ENCODE data around the gene BCR. TPM values are rescaled to one million over a fixed set of nuclear protein-coding genes. Genes with fewer than 3 reads are reported as not detected.

The BCR gene
- total RNA-seq, 1 experiment from 2014 or later: 129 TPM

GRCh38 chr22:23210428-23211170 lies 30.3 kb downstream of the BCR start (continued):
- no peak for TF ChIP-seq ERG (CRISPR knock-in tag; IDR thresholded peaks at IDR 0.05)

GRCh38 chr22:23211622-23212021 lies 31.3 kb downstream of the BCR start:
- POLR2A ChIA-PET: no interaction called here

More at GRCh38 chr22:23211622-23212021, 31.3 kb downstream of the BCR start:
- CTCF ChIA-PET: interaction anchor here (0.6 to 1.6 kb wide), 3 partner anchors 31 to 63 kb away, joined by 3 to 5 read pairs (median 4); no protein-coding TSS in a partner anchor
- Mint-ChIP-seq H3K4me3 (no peak overlapping the region), H3K27me3 (ENCODE audit: low read depth) (no peaks in the 10 kb centered on the region), H3K4me1 (peaks cover 34% of the 10 kb centered on the region), H3K9me3 (no peaks in the 10 kb centered on the region), H3K27ac (peak overlapping the region; percentile 41; the same call in 1 of the 2 replicates), H3K36me3 (peaks cover 6% of the 10 kb centered on the region)
- TF ChIP-seq ZBTB43 (CRISPR knock-in tag; IDR thresholded peaks at IDR 0.05) (no peak), ZNF425 (CRISPR knock-in tag; conservative IDR thresholded peaks at IDR 0.05) (no peak), USF1 (CRISPR knock-in tag; IDR thresholded peaks at IDR 0.05) (no peak), MXD4 (CRISPR knock-in tag; IDR thresholded peaks at IDR 0.05; ENCODE audit: borderline replicate concordance) (no peak), RELA (CRISPR knock-in tag; IDR thresholded peaks at IDR 0.05; ENCODE audit: borderline replicate concordance) (no peak), GRHL2 (CRISPR knock-in tag; IDR thresholded peaks at IDR 0.05; ENCODE audit: insufficient replicate concordance, severe bottlenecking) (no peak), USF2 (CRISPR knock-in tag; IDR thresholded peaks at IDR 0.05) (no peak), AFF4 (CRISPR knock-in tag; IDR thresholded peaks at IDR 0.05; ENCODE audit: borderline replicate concordance) (no peak), EMX1 (CRISPR knock-in tag; IDR thresholded peaks at IDR 0.05) (no peak), IRF2 (CRISPR knock-in tag; IDR thresholded peaks at IDR 0.05; ENCODE audit: borderline replicate concordance, low read depth) (no peak), GTF2I (CRISPR knock-in tag; conservative IDR thresholded peaks at IDR 0.05) (no peak)
- DNase-seq (ENCODE audit: low spot score) (no peak), ATAC-seq (no peak)

Measured in WTC11 (cell line).